Osteocyte (in vitro differentiated cells): ENCODE data around the gene ATP8B4. TPM values are rescaled to one million over a fixed set of nuclear protein-coding genes. Genes with fewer than 3 reads are reported as not detected.

Experiments
- DNase-seq: peaks from one replicate; pipeline ENCODE4 v3.0.0; 2021; ENCODE audit warnings: mixed read lengths; ENCODE audit not compliant: unreplicated experiment; ENCODE audit errors: extremely low spot score
- H3K27ac Mint-ChIP-seq: one replicate; pipeline ENCODE4 v1.8.0; 2021; ENCODE audit warnings: mild to moderate bottlenecking, mixed read lengths; ENCODE audit not compliant: unreplicated experiment
- H3K27me3 Mint-ChIP-seq: one replicate; pipeline ENCODE4 v1.8.0; 2021; ENCODE audit warnings: mixed read lengths; ENCODE audit not compliant: unreplicated experiment
- H3K36me3 Mint-ChIP-seq: one replicate; pipeline ENCODE4 v1.8.0; 2021; ENCODE audit warnings: mixed read lengths; ENCODE audit not compliant: unreplicated experiment
- H3K4me1 Mint-ChIP-seq: one replicate; pipeline ENCODE4 v1.8.0; 2021; ENCODE audit warnings: mixed read lengths; ENCODE audit not compliant: unreplicated experiment
- H3K4me3 Mint-ChIP-seq: one replicate; pipeline ENCODE4 v1.8.0; 2021; ENCODE audit warnings: mild to moderate bottlenecking, moderate library complexity, mixed read lengths; ENCODE audit not compliant: unreplicated experiment
- H3K9me3 Mint-ChIP-seq: one replicate; pipeline ENCODE4 v1.8.0; 2021; ENCODE audit warnings: mixed read lengths; ENCODE audit not compliant: unreplicated experiment
- total RNA-seq: library from RNA; stranded (reverse); gene quantifications from 2 replicates; pipeline ENCODE4 v1.2.1, GENCODE V29; 2021
- TF ChIP-seq, protein P1 (sequence below): fragments of 200-600 bp; sonication (generic); IDR thresholded peaks from 2 replicates; pipeline ENCODE4 v1.5.0; 2021; ENCODE audit warnings: antibody characterized with exemption, mild to moderate bottlenecking, moderate library complexity

Gene ATP8B4
- total RNA-seq, 1 donor from 2014 or later = not detected

DNA sequence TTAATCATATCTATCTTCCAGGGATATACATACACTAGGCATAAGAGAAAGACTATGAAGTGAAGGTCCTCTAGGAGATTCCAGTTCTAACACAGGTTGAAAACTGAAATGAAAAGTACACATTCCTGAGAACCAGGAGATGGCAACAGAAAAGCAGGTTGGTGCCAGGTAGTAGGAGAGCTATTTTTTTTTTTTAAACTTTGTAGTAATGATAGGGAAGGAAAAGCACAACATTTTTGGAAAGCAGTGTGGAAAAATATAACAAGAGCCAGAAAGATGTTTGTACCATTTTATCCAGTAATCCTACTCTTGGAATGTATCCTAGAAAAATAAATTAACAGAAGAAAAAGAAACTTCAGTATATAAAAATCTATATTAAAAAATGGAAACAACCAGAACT is 308.3 kb downstream of the ATP8B4 start:
- H3K9me3 Mint-ChIP-seq = no peaks in the 10 kb centered on the region
- H3K27me3 Mint-ChIP-seq = peaks cover 3% of the 10 kb centered on the region
- peaks cover 2% of the 10 kb centered on the region for H3K4me1 Mint-ChIP-seq
- TF ChIP-seq, protein P1, sequence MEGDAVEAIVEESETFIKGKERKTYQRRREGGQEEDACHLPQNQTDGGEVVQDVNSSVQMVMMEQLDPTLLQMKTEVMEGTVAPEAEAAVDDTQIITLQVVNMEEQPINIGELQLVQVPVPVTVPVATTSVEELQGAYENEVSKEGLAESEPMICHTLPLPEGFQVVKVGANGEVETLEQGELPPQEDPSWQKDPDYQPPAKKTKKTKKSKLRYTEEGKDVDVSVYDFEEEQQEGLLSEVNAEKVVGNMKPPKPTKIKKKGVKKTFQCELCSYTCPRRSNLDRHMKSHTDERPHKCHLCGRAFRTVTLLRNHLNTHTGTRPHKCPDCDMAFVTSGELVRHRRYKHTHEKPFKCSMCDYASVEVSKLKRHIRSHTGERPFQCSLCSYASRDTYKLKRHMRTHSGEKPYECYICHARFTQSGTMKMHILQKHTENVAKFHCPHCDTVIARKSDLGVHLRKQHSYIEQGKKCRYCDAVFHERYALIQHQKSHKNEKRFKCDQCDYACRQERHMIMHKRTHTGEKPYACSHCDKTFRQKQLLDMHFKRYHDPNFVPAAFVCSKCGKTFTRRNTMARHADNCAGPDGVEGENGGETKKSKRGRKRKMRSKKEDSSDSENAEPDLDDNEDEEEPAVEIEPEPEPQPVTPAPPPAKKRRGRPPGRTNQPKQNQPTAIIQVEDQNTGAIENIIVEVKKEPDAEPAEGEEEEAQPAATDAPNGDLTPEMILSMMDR = no peak
- H3K36me3 Mint-ChIP-seq = no peaks in the 10 kb centered on the region
- H3K4me3 Mint-ChIP-seq = no peak overlapping the region
- DNase-seq = no peak
- H3K27ac Mint-ChIP-seq = no peak overlapping the region

DNA sequence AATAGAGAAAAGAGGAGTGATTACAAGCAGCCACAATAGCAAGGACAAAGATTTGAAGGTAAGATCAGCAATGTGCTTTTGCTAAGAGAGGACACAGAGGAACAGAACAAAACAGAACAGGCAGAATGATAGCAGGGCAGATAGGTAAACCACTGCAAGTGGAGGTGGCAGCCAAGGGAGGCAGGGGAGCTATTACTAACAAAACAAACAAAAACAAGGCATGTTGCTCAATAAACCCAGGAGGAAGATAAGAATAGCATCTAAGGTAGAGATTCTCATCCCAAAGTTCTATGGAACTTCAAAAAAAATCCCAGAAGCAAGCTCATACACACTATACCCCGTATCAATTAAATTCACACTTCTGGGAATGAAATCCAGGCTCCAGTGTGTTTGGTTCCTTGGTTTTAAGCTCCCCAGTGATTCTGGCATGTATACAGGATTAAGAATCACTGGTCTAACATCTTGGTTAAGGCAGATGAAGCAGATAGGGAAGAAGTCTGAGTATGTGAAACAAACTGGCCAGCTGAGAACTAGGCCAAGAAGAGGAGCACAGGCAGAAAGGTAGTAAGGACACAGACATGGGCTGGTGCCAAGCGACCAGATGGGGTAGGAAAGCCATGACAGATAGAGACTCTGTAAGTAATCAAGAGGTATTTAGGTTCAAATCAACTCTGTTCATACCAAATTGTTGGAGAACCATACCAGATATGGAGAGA is 309.0 kb downstream of the ATP8B4 start:
- H3K4me3 Mint-ChIP-seq = no peak overlapping the region
- H3K4me1 Mint-ChIP-seq = no peaks in the 10 kb centered on the region
- no peak for DNase-seq
- H3K9me3 Mint-ChIP-seq = peaks cover 1% of the 10 kb centered on the region
- H3K36me3 Mint-ChIP-seq = no peaks in the 10 kb centered on the region
- peaks cover 3% of the 10 kb centered on the region for H3K27me3 Mint-ChIP-seq
- TF ChIP-seq, protein P1 = no peak
- H3K27ac Mint-ChIP-seq = no peak overlapping the region

DNA sequence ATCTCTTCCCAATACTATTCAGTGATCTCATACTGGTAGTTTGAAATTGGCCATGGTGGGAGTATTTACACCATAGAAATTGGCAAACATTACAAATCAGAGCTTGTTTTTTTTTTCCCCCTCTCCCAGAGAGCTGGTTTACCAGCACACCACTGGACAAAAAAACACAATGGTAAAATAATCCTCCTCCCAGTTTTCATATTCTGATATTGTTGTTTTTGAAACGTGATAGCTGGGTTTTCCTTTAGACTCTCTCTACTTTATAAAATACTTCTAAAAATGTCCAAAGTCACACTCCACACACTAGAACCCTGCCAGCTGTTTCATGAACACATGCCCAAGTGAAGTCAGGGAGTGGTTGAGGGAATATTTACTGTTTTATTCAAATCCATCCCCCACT is 310.7 kb downstream of the ATP8B4 start:
- Mint-ChIP-seq H3K4me3 (no peak overlapping the region), H3K9me3 (peaks cover 7% of the 10 kb centered on the region), H3K27me3 (no peaks in the 10 kb centered on the region)

More for the DNA sequence above, 310.7 kb downstream of the ATP8B4 start:
- no peak for DNase-seq
- Mint-ChIP-seq H3K36me3 (no peaks in the 10 kb centered on the region), H3K4me1 (no peaks in the 10 kb centered on the region), H3K27ac (no peak overlapping the region)
- TF ChIP-seq, protein P1 = no peak

Other genes starting within 250 kb of the ATP8B4 start
- not detected in 2 replicates for gene SLC27A2, start 63.0 kb upstream of the ATP8B4 start, total RNA-seq
- not detected in 2 replicates for gene HDC, start 146.5 kb upstream of the ATP8B4 start, total RNA-seq
- 15.9 and 18.9 TPM in 2 replicates for gene GABPB1, start 236.0 kb upstream of the ATP8B4 start, total RNA-seq